GDM1 (cell line): Measurements from ENCODE around the gene NAXD.
"Not testable (repeated sequence)": the region's sequence is repeated elsewhere in the genome, so short reads cannot be mapped to it uniquely, and the experiment has no call there.

Source experiments
- DNase-seq: peaks from one replicate; lab custom pipeline; 2025; lab: John Stamatoyannopoulos, UW

The NAXD gene

GRCh38 chr13:110644892-110645521, 29.7 kb downstream of the NAXD start:
- no peak for DNase-seq

DNA sequence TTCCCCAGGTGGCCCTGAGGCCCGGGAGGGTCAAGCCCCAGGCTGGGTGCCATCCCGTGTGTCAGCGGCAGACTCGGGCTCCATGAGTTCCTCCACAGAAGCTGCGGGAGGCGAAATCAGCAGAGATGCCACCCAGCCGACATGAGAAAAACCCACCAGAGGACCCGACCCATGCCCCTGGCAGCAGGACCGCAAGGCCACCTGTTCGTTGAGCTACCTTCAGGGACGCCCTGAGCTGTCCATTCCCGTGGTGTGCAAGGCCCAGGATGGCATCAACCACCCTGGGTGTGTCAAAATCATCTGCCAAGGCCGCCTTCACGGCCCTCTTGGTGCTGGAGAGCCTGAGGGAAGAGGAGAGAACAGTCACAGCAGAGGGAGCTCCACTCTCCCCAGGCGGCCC, 30.4 kb downstream of the NAXD start:
- DNase-seq: no peak

GRCh38 chr13:110646442-110647364, 31.4 kb downstream of the NAXD start:
- DNase-seq: no peak

GRCh38 chr13:110647365-110647737, 32.0 kb downstream of the NAXD start:
- no peak for DNase-seq

GRCh38 chr13:110648146-110648819, 32.9 kb downstream of the NAXD start:
- no peak for DNase-seq

DNA sequence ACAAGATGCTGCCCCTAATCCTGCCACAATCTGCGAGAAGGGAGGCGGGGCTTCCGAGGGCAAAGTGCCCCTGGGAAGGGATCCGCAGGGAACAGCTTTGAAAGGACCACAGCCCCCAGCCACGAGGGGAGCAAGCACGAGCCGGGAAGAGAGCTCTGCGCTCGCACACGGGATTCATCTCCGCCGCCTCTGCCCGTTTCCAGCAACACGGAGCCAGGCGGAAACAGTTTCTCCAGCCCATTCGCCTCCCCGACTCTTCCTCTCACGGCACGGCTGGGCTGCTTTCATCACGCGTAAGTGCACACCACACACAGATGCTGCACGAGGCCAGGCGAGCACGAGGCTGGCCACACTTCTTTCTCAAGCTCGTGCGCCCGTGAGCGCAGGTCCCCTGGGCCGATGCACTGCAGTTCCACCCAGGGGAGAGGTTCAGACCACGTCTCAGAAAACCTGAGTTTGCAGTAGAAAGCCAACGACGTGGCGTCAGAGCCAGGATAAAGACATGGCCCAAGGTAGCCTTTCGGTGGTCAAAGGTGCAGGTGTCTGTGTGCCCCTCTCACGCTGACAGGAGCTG, 33.6 kb downstream of the NAXD start:
- no peak for DNase-seq

DNA sequence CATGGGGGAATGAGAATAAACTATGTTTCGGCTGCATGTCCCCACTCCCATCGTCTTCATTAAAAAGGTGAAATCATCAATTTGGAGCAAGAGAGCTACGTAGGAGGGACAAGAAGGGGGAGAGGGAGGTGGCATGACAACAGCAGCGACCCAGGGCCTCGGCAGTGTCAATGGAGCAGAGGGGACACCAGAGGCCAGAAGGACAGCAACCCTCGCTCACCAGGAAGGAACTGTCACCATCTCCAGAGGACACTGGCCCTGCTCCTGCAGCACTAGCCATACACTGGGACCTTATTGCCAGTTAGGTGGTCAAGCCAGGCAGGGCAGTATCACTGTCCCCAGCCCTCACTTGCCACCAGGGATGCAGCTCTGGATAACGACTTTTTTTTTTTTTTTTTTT, 34.2 kb downstream of the NAXD start:
- no peak for DNase-seq

- DNase-seq: no peak
These were observed 35.1 kb downstream of the NAXD start for GRCh38 chr13:110650436-110650835.

GRCh38 chr13:110651271-110651670, 35.9 kb downstream of the NAXD start:
- no peak for DNase-seq

DNA sequence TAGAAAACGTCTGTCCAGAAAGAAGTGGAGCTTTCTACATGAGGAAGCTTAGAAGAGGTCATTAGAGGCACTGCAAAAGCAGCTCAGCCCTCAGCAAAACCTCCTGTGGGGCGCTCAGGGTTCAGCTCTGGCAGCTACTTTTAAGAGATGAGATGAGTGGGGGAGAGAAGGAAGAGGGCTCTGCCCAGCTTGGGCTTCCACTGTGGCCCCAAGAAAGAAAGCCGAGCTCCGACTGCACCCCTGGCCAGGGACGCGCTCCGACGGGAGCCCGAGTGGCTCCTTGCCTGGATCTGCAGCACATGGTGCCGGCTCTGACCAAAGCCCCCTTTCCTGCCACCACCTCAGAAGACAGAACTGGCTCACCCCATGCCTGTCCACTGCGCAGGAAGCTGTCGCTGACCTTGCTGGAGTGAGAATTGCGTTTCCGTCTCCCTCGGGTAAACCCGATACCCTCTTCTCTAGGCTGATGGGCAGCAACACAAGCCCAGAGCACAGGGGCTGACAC, 36.4 kb downstream of the NAXD start:
- no peak for DNase-seq

DNA sequence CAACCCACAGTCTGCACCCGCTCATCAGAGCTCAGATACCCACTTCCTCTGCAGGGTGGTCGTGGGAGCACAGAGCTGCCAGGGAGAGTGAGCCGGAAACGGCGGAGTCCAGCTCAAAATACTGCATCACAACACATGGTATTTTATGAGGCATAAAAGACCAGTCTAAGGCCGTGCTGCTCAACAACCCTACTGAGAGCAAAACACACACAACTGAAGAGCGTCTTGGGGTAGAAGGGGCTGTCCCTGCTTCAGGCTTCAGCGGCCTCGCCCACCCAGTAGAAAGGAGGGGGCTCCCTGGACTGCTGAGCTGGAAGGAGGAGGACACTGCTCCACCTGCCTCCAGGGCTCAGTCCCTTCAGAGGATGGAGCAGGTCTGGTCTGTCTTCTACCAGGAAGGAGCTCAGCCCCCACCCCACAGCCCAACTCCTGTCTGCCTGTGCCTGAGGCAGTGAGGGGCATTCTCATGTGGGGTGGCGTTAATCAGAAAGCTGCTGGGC, 36.9 kb downstream of the NAXD start:
- DNase-seq: no peak

- no peak for DNase-seq
These were observed 37.4 kb downstream of the NAXD start for GRCh38 chr13:110652764-110653163.

DNA sequence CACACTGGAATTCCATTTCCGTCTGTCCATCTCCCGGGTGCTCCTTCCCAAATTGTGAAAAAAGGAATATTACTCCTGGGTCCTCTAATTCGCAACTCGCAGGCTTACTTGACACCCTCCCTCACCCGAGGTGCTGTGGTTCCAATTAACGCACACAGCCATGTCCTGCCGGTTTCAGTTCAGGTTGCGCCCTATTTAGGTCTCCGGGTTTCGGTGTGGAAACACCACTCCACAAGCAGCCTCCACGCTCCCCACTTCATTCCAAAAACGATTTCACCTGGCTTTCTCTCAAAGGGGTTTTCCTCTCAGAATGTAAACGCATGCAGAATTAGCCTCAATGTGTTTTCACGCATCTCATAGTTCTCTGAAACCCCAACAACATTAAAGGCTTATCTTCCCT, 37.9 kb downstream of the NAXD start:
- DNase-seq: no peak

GRCh38 chr13:110653851-110654250, 38.5 kb downstream of the NAXD start:
- DNase-seq: no peak

GRCh38 chr13:110657196-110657595, 41.9 kb downstream of the NAXD start:
- no peak for DNase-seq

DNA sequence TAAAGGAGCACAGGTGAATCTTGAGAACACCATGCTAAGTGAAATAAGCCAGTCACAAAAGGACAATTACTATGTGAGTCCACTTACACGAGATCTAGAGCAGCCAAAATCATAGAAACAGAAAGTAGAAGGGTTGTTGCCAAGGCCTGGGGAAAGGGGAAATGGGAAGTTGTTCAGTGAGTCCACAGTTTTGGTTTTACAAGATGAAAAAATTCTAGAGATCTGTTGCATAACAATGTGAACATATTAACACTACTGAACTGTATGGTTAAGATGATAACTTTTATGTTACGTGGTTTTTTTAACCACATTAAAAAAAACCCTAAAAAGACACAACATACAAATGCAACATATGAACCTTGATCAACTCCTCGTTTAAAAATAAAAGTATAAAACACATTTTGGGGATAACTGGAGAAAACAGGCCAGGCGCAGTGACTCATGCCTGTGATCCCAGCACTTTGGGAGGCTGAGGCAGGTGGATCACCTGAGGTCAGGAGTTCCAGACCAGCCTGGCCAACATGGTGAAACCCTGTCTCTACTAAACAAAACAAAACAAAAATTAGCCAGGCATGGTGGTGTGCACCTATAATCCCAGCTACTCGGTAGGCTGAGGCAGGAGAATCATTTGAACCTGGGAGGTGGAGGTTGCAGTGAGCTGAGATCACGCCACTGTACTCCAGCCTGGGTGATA, 43.0 kb downstream of the NAXD start:
- not testable (repeated sequence) for DNase-seq

DNA sequence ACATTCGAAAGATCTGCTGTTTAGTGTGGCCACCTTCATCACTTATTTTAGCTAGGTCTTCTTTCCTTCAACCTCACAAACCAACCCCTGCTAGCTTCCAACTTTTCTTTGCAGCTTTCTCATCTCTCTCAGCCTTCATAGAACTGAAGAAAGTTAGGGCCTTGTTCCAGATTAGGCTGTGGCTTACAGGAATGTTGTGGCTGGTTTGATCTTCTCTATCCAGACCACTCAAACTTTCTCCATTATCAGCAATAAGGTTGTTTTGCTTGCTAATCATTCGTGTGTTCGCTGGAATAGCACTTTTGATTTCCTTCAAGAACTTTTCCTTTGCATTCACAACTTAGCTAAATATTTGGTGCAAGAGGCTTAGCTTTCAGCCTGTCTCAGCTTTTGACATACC, 45.9 kb downstream of the NAXD start:
- no peak for DNase-seq

DNA sequence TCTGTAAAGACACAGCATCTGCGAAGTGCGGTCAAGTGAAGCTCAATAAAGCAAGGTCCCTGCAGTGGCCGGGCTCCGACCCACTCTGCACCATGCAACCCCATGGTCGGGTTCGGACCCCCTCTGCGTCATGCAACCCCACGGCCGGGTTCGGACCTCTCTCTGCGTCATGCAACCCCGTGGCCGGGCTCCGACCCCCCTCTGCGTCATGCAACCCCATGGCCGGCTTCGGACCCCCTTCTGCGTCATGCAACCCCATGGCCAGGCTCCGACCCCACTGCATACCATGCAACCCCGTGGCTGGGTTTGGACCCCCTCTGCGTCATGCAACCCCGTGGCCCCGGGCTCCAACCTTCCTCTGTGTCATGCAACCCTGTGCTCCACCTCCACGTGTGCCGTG, 46.7 kb downstream of the NAXD start:
- DNase-seq: no peak

- no peak for DNase-seq
These were observed 47.6 kb downstream of the NAXD start for GRCh38 chr13:110662777-110663443.

GRCh38 chr13:110663491-110663890, 48.1 kb downstream of the NAXD start:
- no peak for DNase-seq

- DNase-seq: no peak
These were observed 48.7 kb downstream of the NAXD start for GRCh38 chr13:110664041-110664440.
